Kidney epithelial cell (primary cell): ENCODE results near the gene RASGRF1. TPM values are rescaled to one million over a fixed set of nuclear protein-coding genes. Genes with fewer than 3 reads are reported as not detected.

Experiments
- DNase-seq: peaks from one replicate; pipeline ENCODE4 v3.0.0-alpha.2; 2010; ENCODE audit warnings: low read depth
- H3K27me3 ChIP-seq: 2 replicates; pipeline ENCODE4 v1.6.0; 2011; ENCODE audit warnings: low read length; ENCODE audit not compliant: control insufficient read depth, insufficient read depth
- H3K36me3 ChIP-seq: 2 replicates; pipeline ENCODE4 v1.5.1; 2011; ENCODE audit warnings: low read length; ENCODE audit not compliant: control insufficient read depth, insufficient read depth
- H3K4me3 ChIP-seq: 2 replicates; pipeline ENCODE4 v1.5.1; 2011; ENCODE audit warnings: low read depth, mild to moderate bottlenecking, control low read depth, low read length
- total RNA-seq: library from RNA; depleted of rRNA; stranded (reverse); fragments of >200 nt; gene quantifications from 2 replicates; pipeline ENCODE4 v1.2.3, GENCODE V29; 2015
- TF ChIP-seq, protein P1 (sequence below): IDR thresholded peaks from 2 replicates; pipeline ENCODE4 v1.5.1; 2011; ENCODE audit warnings: mild to moderate bottlenecking, moderate library complexity, low read length, control low read depth, inconsistent platforms; ENCODE audit not compliant: insufficient read depth, poor library complexity, severe bottlenecking

RASGRF1 gene
- total RNA-seq, 1 donor from 2014 or later: 1.4 TPM

DNA sequence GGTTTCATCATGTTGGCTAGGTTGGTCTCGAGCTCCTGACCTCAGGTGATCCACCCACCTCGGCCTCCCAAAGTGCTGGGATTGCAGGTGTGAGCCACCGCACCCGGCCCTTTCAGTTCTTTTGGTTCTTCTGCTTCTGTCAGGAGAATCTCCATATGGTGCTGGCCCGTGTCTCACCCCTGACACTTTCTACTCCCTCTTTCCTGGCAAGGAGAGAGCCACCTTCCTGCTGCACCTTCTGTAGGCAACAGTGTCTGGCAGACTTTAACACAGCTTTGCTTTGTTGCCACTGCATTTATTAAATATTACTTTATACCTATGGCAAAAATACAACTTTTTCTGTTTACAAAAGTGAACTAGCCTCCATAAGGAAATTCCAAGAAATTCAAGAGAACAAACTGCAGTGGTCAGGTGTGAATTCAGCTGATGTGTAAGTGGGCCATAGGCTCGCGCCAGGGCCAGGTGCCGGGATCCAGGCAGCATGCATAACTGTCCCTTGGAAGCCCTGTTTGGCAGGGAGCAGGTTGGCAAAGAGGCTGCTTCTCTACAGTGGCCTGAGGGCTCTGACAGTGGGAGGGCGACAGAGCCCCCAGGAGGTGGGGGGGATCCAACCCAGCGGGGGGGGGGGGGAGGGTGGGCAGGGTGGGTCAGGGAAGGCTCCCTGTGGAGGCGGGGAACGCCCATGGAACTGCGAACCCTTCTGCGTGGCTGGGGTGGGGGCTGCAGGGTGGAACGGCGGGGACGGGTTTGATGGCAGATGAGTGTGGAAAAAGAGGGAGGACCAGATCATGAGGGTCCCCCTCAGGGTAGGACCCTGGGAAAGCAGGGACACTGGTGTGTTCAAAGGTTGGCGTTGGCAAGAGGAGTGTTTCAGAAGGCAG lies 166.9 kb downstream of the RASGRF1 start:
- Histone ChIP-seq H3K4me3 (no peak overlapping the region), H3K36me3 (no peaks in the 10 kb centered on the region), H3K27me3 (no peaks in the 10 kb centered on the region)
- no peak for DNase-seq
- TF ChIP-seq, protein P1, sequence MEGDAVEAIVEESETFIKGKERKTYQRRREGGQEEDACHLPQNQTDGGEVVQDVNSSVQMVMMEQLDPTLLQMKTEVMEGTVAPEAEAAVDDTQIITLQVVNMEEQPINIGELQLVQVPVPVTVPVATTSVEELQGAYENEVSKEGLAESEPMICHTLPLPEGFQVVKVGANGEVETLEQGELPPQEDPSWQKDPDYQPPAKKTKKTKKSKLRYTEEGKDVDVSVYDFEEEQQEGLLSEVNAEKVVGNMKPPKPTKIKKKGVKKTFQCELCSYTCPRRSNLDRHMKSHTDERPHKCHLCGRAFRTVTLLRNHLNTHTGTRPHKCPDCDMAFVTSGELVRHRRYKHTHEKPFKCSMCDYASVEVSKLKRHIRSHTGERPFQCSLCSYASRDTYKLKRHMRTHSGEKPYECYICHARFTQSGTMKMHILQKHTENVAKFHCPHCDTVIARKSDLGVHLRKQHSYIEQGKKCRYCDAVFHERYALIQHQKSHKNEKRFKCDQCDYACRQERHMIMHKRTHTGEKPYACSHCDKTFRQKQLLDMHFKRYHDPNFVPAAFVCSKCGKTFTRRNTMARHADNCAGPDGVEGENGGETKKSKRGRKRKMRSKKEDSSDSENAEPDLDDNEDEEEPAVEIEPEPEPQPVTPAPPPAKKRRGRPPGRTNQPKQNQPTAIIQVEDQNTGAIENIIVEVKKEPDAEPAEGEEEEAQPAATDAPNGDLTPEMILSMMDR: no peak

DNA sequence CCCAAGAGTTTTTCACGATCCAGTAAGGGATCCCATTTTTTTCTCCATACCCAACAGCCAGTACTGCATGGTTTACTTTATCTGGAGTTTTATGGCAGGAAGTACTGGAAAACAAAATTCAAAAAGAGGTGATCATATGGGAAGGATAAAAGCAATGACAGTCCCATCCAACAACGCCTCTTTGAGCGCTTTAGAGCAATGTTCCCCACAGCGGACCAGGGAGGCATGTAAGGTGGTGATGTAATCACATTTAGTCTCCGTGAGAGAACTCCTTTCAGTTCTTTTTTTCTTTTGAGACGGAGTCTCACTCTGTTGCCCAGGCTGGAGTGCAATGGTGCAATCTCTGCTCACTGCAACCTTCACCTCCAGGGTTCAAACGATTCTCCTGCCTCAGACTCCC lies 167.6 kb downstream of the RASGRF1 start:
- Histone ChIP-seq H3K27me3 (no peaks in the 10 kb centered on the region), H3K36me3 (no peaks in the 10 kb centered on the region), H3K4me3 (no peak overlapping the region)
- no peak for DNase-seq
- TF ChIP-seq, protein P1: no peak

DNA sequence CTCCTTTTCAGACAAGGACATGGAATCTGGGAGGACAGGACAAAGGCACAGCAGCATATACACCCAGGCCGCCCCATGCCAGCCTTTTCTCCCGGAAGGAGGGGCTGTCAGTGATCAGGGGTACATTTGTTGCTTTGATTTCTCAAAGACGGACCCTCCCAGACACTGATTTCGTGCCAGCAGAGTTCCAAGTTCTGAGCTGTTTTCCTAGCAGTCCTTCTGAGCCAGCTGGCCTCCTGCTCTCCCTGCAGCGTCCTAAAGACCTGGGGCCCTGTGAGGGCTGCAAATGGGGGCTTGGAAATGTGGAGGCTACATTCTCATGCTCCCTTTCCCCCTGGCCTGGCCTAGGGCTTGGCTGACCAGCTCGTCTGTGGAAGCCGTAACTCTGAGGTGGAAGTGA lies 168.1 kb downstream of the RASGRF1 start:
- H3K4me3 ChIP-seq: no peak overlapping the region
- no peaks in the 10 kb centered on the region for H3K27me3 ChIP-seq
- H3K36me3 ChIP-seq: no peaks in the 10 kb centered on the region
- DNase-seq: no peak
- TF ChIP-seq, protein P1: no peak

GRCh38 chr15:78921940-78922339 lies 168.6 kb downstream of the RASGRF1 start:
- no peak overlapping the region for H3K4me3 ChIP-seq
- no peaks in the 10 kb centered on the region for H3K27me3 ChIP-seq
- DNase-seq: no peak
- H3K36me3 ChIP-seq: no peaks in the 10 kb centered on the region
- TF ChIP-seq, protein P1: no peak

DNA sequence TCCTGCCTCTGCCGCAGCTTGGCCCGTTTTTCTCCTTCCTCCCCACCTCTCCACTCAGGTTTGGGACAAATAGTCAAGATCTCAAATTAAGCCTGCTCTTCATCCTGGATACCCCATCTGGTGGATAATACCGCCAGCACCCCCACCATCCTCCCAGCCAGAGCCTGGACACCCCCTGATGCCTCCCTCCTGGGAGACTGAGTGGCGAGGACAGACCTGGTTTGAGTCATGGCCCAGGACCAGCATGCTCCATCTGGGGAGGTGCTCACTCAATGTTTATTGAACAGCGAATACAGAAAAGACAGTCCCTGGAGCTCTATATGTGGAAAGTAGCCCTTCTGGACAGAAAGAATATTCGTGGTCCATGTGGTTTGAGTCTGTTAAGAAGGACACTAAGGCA lies 169.1 kb downstream of the RASGRF1 start:
- TF ChIP-seq, protein P1: no peak
- no peak for DNase-seq
- H3K36me3 ChIP-seq: no peaks in the 10 kb centered on the region
- H3K4me3 ChIP-seq: no peak overlapping the region
- no peaks in the 10 kb centered on the region for H3K27me3 ChIP-seq

GRCh38 chr15:78917888-78918287 lies 172.7 kb downstream of the RASGRF1 start:
- Histone ChIP-seq H3K27me3 (no peaks in the 10 kb centered on the region), H3K36me3 (peaks cover 2% of the 10 kb centered on the region), H3K4me3 (no peak overlapping the region)
- no peak for DNase-seq
- TF ChIP-seq, protein P1: no peak
